Mucosa of rectum (tissue), 2 donors: Measurements from ENCODE around the gene FER.
"Not testable (repeated sequence)": the region's sequence is repeated elsewhere in the genome, so short reads cannot be mapped to it uniquely, and the experiment has no call there.

Experiments used
- H3K27ac ChIP-seq, 2 donors: one replicate each; pipeline ENCODE4 v1.7.0; 2013; ENCODE audit warnings: inconsistent platforms in 2 of 2, low read depth in 2 of 2, low read length in 2 of 2
- H3K27me3 ChIP-seq, 2 donors: one replicate each; pipeline ENCODE4 v1.7.0; 2013; ENCODE audit warnings: low read length in 2 of 2; ENCODE audit not compliant: control insufficient read depth in 2 of 2, insufficient read depth in 2 of 2
- H3K36me3 ChIP-seq, 2 donors: one replicate each; pipeline ENCODE4 v1.7.0; 2013; ENCODE audit warnings: low read length in 2 of 2; ENCODE audit not compliant: control insufficient read depth in 2 of 2, insufficient read depth in 2 of 2
- H3K4me1 ChIP-seq, 2 donors: one replicate each; pipeline ENCODE4 v1.7.0; 2013; ENCODE audit warnings: low read length in 2 of 2, mild to moderate bottlenecking in 1 of 2; ENCODE audit not compliant: control insufficient read depth in 2 of 2, insufficient read depth in 2 of 2
- H3K4me3 ChIP-seq, 2 donors: one replicate each; pipeline ENCODE4 v1.7.0; 2013; ENCODE audit warnings: low read length in 2 of 2
- H3K9ac ChIP-seq, 2 donors: one replicate each; pipeline ENCODE4 v1.7.0; 2013; ENCODE audit warnings: low read length in 2 of 2, low read depth in 1 of 2, mild to moderate bottlenecking in 1 of 2
- H3K9me3 ChIP-seq, 2 donors: one replicate each; pipeline ENCODE4 v1.7.0; 2013; ENCODE audit warnings: low read length in 2 of 2; ENCODE audit not compliant: control insufficient read depth in 2 of 2
- donor health status: healthy.
- donor health status: Normal muscosa, but diverticular disease.

Gene FER

GRCh38 chr5:108747774-108748400, at the start of gene FER:
FER (plus strand) TSS chr5:108747897; CDS start chr5:108798183, 50,286 bp downstream.
- no peaks in the 10 kb centered on the region for H3K9me3 ChIP-seq

GRCh38 chr5:108700388-108700787, 47.3 kb upstream of the FER start:
- not testable (repeated sequence) for H3K27ac ChIP-seq, H3K27me3 ChIP-seq, H3K36me3 ChIP-seq, H3K4me1 ChIP-seq, H3K9ac ChIP-seq, H3K4me3 ChIP-seq, H3K9me3 ChIP-seq

More at GRCh38 chr5:108747774-108748400, at the start of gene FER:
- peak within 1 kb of the TSS; percentile 88 to 99 for H3K9ac ChIP-seq
- H3K4me1 ChIP-seq = peaks cover 5 to 7% of the 10 kb centered on the region in 2 donors
- H3K27ac ChIP-seq = peak within 1 kb of the TSS; percentile 97 to 98
- H3K36me3 ChIP-seq = no peaks in the 10 kb centered on the region
- H3K4me3 ChIP-seq = peak within 1 kb of the TSS; percentile 93 to 98
- no peaks in the 10 kb centered on the region for H3K27me3 ChIP-seq

- H3K4me1 ChIP-seq = no peaks in the 10 kb centered on the region
- H3K4me3 ChIP-seq = no peak overlapping the region
- H3K36me3 ChIP-seq = no peaks in the 10 kb centered on the region
- no peaks in the 10 kb centered on the region for H3K27me3 ChIP-seq
- no peaks in the 10 kb centered on the region for H3K9me3 ChIP-seq
- no peak overlapping the region for H3K9ac ChIP-seq
- H3K27ac ChIP-seq = no peak overlapping the region
Measured at GRCh38 chr5:108700930-108701329, 46.8 kb upstream of the FER start.

DNA sequence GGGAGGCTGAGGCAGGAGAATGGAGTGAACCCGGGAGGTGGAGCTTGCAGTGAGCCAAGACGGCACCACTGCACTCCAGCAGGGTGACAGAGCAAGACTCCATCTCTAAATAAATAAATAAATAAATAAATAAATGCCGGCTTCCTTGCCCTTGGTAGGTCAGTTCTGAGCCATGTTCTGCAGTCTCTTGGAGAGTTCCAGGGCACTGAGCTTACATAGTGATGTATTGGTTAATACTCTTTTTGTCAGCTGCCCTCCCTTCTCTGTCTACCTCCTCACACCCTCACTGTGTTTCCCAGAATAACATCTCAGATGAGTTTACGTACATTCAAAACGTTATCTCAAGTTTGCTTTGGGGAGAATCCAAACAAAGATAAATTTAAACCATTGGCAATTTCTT, 45.2 kb upstream of the FER start:
- H3K9ac ChIP-seq = no peak overlapping the region
- no peaks in the 10 kb centered on the region for H3K4me1 ChIP-seq
- H3K9me3 ChIP-seq = no peaks in the 10 kb centered on the region
- no peaks in the 10 kb centered on the region for H3K36me3 ChIP-seq
- no peak overlapping the region for H3K27ac ChIP-seq
- no peak overlapping the region for H3K4me3 ChIP-seq
- H3K27me3 ChIP-seq = no peaks in the 10 kb centered on the region

DNA sequence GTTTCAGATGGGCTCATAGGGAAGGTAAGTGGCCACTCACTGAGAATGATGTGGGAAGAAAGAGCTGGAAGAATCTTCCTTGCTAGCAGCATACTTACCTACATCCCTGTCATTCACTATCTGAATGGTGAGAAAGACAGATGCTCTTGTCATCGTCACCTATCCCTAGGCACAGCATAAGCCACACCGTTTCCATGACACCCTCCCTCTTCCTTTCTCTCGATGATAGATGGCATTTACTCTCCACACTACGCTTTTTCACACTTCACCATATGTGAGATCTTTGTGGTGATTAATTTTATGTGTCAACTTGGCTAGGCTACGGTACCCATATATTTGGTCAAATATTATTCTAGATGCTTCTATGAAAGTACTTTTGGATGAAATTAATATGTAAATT, 44.4 kb upstream of the FER start:
- no peaks in the 10 kb centered on the region for H3K9me3 ChIP-seq

GRCh38 chr5:108707141-108707540, 40.6 kb upstream of the FER start:
- H3K9me3 ChIP-seq = no peaks in the 10 kb centered on the region
- peaks cover 0 to 2% of the 10 kb centered on the region in 2 donors for H3K27me3 ChIP-seq
- H3K9ac ChIP-seq = no peak overlapping the region
- no peaks in the 10 kb centered on the region for H3K36me3 ChIP-seq
- no peaks in the 10 kb centered on the region for H3K4me1 ChIP-seq
- H3K27ac ChIP-seq = no peak overlapping the region
- H3K4me3 ChIP-seq = no peak overlapping the region

More for the DNA sequence above, 44.4 kb upstream of the FER start:
- H3K36me3 ChIP-seq = no peaks in the 10 kb centered on the region
- no peaks in the 10 kb centered on the region for H3K27me3 ChIP-seq
- no peak overlapping the region for H3K9ac ChIP-seq
- H3K27ac ChIP-seq = no peak overlapping the region
- no peaks in the 10 kb centered on the region for H3K4me1 ChIP-seq
- no peak overlapping the region for H3K4me3 ChIP-seq

DNA sequence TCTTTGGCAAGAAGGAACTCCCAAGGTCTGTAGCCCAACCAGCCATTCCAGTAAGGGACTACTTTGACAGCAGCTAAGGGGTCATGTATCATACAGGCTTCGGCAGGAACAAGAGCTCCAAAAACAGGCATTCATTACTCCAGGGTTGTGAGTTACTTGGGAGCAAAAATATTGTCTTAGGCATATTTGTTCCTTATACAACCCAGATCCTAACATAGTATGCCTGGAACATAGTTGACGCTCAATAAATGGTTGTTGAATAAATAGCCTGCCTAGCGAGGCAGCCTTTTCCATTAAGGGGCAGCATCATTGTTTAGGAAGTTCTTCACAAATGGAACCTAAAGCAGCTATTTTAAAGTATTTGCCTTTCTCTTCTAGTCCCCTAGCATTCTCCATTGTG, 35.8 kb upstream of the FER start:
- H3K9me3 ChIP-seq = no peaks in the 10 kb centered on the region
- no peaks in the 10 kb centered on the region for H3K36me3 ChIP-seq
- peaks cover 0 to 2% of the 10 kb centered on the region in 2 donors for H3K27me3 ChIP-seq
- no peak overlapping the region for H3K9ac ChIP-seq
- no peaks in the 10 kb centered on the region for H3K4me1 ChIP-seq
- no peak overlapping the region for H3K4me3 ChIP-seq
- H3K27ac ChIP-seq = no peak overlapping the region

- Histone ChIP-seq H3K9me3 (no peaks in the 10 kb centered on the region), H3K4me1 (no peaks in the 10 kb centered on the region), H3K9ac (no peak overlapping the region), H3K36me3 (no peaks in the 10 kb centered on the region), H3K27me3 (no peaks in the 10 kb centered on the region), H3K4me3 (no peak overlapping the region), H3K27ac (no peak overlapping the region)
Measured at GRCh38 chr5:108715408-108715807, 32.3 kb upstream of the FER start.

DNA sequence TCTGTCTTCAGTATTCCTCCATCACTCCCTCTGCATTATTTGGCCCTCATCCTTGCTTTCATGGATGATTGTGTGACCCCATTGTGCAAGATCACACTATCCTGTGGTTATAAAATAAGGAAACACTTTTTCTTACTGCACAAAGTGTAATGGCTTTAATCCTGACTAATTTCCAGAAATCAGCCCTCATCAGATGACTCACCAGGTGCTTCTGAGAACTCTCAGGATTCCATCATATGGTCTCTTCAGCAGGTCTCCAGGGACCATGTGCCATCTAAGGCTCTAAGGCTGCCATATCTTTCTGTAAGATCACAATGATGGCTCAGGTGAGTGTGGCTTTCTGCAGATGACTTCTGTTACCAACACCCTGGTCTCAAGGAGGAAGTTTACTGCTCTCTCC, 27.3 kb upstream of the FER start:
- Histone ChIP-seq H3K27me3 (no peaks in the 10 kb centered on the region), H3K36me3 (no peaks in the 10 kb centered on the region), H3K27ac (no peak overlapping the region), H3K9ac (no peak overlapping the region), H3K4me3 (no peak overlapping the region), H3K4me1 (no peaks in the 10 kb centered on the region), H3K9me3 (no peaks in the 10 kb centered on the region)

DNA sequence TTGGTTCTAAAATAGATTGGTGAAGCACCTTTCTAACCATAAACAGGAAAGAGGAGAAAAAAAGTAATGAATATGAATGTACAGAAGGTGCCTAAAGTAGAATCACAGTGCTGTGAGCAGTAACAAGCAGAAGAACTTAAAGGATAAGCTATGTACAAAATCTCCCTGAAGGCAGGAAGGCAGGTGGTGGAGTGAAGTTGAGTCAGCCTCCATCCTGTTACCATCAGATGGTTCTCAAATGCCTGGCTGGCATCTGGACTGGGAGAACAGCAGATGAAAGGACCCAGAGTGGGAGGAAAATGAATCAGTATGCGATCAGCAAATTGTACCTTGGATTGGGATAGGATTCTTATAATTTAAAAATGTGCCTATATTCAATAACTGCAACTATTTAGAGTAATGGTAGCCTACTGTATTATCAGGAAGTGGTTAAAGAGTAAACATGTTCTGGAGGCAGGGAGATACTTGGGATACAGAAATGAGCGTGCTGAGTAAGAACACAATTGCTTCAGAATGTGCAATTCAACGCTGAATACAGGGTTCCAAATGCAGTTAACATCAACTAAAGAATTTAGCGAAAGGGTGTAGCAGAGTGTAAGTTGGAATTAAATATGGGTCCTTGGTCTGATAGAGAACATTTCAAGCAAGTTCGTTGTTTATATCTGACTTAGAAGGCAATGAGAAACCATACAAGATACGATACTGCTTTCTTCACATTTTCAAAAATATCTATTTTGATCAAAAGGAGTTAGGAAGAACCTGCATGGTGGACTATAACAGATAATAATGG, 21.1 kb upstream of the FER start:
- no peaks in the 10 kb centered on the region for H3K36me3 ChIP-seq
- H3K27ac ChIP-seq = peak overlapping the region; percentile 92 to 93
- peaks cover 4 to 13% of the 10 kb centered on the region in 2 donors for H3K4me1 ChIP-seq
- peak overlapping the region; percentile 90 to 91 for H3K4me3 ChIP-seq
- H3K9ac ChIP-seq = peak overlapping the region in 1 of 2 donors; percentile 97
- no peaks in the 10 kb centered on the region for H3K27me3 ChIP-seq
- no peaks in the 10 kb centered on the region for H3K9me3 ChIP-seq
